ENCODE measurements around the gene SCAMP2.

SCAMP2 gene

GRCh38 chr15:74865316-74865715 is 7.8 kb downstream of the SCAMP2 start:
- TF ChIP-seq, protein P1, sequence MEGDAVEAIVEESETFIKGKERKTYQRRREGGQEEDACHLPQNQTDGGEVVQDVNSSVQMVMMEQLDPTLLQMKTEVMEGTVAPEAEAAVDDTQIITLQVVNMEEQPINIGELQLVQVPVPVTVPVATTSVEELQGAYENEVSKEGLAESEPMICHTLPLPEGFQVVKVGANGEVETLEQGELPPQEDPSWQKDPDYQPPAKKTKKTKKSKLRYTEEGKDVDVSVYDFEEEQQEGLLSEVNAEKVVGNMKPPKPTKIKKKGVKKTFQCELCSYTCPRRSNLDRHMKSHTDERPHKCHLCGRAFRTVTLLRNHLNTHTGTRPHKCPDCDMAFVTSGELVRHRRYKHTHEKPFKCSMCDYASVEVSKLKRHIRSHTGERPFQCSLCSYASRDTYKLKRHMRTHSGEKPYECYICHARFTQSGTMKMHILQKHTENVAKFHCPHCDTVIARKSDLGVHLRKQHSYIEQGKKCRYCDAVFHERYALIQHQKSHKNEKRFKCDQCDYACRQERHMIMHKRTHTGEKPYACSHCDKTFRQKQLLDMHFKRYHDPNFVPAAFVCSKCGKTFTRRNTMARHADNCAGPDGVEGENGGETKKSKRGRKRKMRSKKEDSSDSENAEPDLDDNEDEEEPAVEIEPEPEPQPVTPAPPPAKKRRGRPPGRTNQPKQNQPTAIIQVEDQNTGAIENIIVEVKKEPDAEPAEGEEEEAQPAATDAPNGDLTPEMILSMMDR (IDR thresholded peaks at IDR 0.05; ENCODE audit: extremely low read depth, insufficient read depth, missing control alignments) = no peak
- DNase-seq (ENCODE audit: low spot score) = no peak
- in situ Hi-C loops (cut with MboI; ENCODE audit: low pct_unique_long_range_greater_than_20kb, low sequenced_read_pairs, unreplicated experiment) = no loop called here

- TF ChIP-seq, protein P1 (IDR thresholded peaks at IDR 0.05; ENCODE audit: extremely low read depth, insufficient read depth, missing control alignments) = no peak
- in situ Hi-C loops (cut with MboI; ENCODE audit: low pct_unique_long_range_greater_than_20kb, low sequenced_read_pairs, unreplicated experiment) = no loop called here
- DNase-seq (ENCODE audit: low spot score) = no peak
Observed at GRCh38 chr15:74864296-74864695, 8.9 kb downstream of the SCAMP2 start.

DNA sequence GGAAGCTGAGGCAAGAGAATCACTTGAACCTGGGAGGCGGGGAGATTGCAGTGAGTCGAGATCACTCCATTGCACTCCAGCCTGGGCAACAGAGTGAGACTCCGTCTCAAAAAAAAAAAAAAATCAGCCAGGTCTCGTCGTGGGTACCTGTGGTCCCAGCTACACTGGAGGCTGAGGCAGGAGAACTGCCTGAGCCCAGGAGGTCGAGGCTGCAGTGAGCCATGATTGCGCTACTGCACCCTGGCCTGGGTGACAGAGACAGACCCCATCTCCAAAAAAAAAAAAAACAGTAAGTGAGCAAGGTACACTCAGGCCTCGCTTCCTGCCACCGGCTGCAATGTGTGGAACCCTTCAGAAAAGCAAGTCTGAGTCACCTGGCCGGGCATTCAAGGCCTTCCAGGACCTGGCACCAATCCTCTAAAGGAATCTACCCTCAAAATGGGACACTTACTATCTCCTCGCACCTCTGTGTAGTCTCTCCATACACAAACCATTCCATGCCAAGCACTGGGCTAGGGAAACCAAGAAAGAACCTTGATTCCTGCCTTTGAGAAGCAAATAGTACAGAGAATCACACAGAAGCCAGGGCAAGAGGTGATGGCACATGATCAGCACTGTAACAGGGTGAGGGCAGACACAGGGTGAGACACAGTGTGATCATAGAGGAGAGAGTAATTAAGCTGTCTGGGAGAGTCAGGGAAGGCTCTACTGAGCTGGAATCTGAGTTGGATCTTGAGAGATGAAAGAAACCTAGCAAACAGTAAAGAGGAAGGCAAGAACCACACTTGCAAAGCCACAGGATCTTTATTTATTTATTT is 9.7 kb downstream of the SCAMP2 start:
- in situ Hi-C loops (cut with MboI; ENCODE audit: low pct_unique_long_range_greater_than_20kb, low sequenced_read_pairs, unreplicated experiment) = no loop called here
- DNase-seq (ENCODE audit: low spot score) = no peak
- TF ChIP-seq, protein P1 (IDR thresholded peaks at IDR 0.05; ENCODE audit: extremely low read depth, insufficient read depth, missing control alignments) = no peak

DNA sequence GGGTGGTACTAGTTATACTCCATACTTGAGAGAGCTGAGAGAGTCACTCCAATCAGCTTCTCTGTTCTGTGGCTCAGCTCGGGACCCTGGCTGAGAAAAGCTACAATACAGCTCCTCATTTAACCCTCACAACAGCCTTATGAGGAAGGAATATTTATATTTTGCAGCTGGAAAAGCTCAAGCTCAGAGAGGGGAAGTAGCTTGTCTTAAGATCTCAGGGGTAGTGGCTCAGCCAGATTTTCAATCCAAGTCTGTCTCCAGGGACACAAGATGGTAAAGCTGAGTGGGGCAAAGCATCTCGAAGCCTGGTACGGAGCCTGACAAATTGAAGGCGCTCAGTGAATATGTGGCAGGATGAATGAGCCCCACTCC is 14.8 kb downstream of the SCAMP2 start:
- in situ Hi-C loops (cut with MboI; ENCODE audit: low pct_unique_long_range_greater_than_20kb, low sequenced_read_pairs, unreplicated experiment) = no loop called here
- TF ChIP-seq, protein P1 (IDR thresholded peaks at IDR 0.05; ENCODE audit: extremely low read depth, insufficient read depth, missing control alignments) = no peak
- DNase-seq (ENCODE audit: low spot score) = no peak

DNA sequence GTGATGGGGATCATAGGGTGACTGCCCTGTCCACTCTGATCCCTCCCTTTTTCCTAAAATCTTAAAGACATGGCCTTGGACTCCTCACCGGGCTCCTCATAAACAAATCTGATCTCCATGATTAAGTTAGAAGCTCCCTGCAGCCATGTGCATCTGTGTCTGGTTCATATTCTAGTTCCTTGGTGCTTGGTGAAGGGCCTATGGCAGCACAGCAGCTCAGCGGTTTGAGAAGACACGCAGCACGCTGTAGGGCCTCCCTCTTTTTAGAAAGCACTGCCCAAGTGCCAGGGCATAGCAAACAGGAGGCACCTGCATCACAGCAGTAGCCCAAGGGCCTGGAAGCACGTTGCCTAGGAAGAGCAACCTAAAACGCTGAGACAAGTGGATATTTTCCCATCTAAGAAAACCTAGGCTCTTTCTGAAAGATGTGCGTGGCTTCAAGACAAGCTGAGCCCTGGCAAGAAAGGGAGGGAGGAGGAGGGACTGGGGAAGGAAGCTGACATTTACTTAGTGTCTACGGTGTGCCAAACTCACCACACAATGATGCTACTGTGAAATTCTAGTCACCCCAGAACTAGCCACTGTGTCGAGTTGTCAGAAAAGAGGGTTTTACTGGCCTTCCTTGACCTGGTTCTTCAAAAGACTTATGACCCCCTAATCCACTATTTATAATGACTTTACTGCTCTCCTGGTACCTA is 15.3 kb downstream of the SCAMP2 start:
- TF ChIP-seq, protein P1 (IDR thresholded peaks at IDR 0.05; ENCODE audit: extremely low read depth, insufficient read depth, missing control alignments) = no peak

GRCh38 chr15:74857082-74857655 is 16.0 kb downstream of the SCAMP2 start:
- DNase-seq (ENCODE audit: low spot score) = peak; percentile 70
- TF ChIP-seq, protein P1 (IDR thresholded peaks at IDR 0.05; ENCODE audit: extremely low read depth, insufficient read depth, missing control alignments) = no peak
- in situ Hi-C loops (cut with MboI; ENCODE audit: low pct_unique_long_range_greater_than_20kb, low sequenced_read_pairs, unreplicated experiment) = no loop called here

More for the DNA sequence above, 15.3 kb downstream of the SCAMP2 start:
- peak; percentile 25 for DNase-seq (ENCODE audit: low spot score)
- in situ Hi-C loops (cut with MboI; ENCODE audit: low pct_unique_long_range_greater_than_20kb, low sequenced_read_pairs, unreplicated experiment) = no loop called here

Data from GM13977 (cell line).